ENCODE results near the gene SETD1A.
"Not testable (repeated sequence)": the region's sequence is repeated elsewhere in the genome, so short reads cannot be mapped to it uniquely, and the experiment has no call there.

Gene SETD1A

DNA sequence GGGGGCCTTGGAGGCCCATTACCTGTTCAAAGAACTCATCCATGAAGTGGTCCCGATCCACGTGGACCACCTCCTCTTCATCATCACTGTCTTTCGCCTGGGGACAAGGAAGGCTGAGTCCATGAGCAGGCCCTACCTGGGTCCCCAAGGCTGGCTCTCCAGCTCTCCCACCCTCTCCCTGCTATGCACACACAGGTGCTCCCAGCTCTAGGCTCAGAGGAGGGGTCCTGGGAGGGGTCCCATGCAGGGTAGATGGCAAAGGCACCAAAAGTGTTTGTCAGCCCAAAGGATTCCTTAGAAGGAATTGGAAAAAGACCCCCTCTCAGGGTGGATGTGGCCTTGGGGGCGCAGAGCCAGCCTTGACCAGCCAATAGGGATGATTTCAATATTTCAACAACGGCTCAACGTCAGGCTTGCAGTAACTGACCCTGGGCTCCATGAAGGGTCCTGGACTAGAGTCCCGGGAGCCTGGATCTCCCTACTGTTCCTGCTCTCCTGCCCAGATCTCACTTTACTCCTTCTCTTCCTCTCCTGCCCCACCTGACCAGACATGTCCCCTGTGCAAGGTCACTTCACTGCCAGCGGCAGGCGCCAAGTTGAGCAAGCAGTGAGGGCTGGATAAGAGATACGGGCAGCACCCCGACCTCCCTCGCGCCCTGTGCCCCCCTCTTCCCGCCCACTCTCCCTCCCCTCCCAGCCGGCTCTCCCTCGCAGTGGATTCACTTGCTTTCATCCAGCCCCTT lies 44.1 kb downstream of the SETD1A start:
- FAIRE-seq: no peak

DNA sequence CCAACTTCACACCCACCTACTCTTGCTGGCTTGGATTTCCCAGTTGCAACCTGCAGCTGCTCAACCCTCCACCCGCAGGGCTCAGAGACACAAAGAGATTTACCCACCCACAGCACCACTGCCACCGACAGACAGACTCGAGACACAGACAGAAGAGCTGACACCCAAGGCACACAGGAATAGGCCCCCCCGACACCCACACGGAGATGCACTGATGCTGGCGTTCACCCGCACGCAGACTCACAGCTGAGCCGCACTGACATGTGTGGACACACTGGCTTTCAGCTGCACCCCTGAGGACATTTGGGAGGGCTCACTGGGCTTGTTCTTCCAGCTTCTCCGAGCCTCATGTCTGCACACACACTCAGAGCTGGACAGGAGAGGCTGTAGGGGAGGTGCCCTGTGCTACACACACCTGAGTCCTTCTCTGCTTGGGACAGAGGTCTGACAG lies 44.7 kb downstream of the SETD1A start:
- FAIRE-seq: no peak

- no peak for FAIRE-seq
These were observed 45.3 kb downstream of the SETD1A start for GRCh38 chr16:31002862-31003341.

GRCh38 chr16:31003744-31004143 lies 46.2 kb downstream of the SETD1A start:
- FAIRE-seq: no peak

DNA sequence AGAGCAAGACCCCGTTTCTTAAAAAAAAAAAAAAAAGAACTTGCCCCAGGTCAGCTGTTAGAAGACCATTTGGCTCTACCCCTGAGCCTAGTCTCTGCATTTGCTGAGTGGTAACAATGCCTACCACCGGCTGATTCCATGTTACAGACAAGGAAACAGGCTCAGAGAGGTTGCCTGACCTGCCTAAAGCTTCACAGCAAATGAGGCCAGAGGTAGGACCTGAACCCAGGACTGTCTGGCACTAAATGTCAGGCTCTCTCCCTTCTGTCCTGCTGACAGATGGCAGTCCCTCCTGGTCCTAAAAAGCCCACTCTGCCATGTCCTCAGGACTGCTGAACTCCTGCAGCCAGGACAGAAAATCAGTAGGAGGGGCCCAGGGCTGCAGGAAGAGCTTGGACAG lies 47.1 kb downstream of the SETD1A start:
- no peak for FAIRE-seq

DNA sequence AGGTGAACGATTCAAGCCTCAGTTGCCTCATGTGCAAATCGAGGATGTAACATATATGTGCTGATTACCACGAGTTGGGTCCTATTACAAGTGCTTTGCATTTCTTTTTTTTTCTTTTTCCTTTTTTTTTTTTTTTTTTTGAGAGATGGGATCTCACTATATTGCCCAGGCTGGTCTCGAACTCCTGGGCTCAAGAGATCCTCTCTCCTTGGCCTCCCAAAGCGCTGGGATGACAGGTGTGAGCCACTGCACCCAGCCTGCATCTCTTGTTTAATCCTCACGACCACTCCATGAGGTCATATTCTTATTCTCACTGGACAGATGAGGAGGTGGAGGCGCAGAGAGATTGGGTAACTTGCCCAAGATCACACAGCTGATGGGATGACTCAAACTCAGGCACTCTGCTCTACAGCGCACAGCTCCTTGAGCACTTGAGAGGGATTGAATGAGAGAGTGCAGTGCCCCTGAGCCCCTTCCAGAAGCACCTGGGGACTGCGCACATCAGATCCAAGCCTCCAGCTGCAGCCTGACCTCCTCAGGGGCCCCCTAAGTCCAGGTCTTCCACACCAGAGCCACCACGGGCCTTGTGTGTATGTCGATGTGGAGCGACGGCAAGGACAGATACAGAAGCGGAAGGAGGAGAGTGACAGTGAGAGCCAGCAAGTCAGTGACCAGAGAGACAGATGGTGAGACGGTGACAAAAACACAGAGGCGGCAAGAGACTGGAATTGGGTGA lies 48.0 kb downstream of the SETD1A start:
- no peak for FAIRE-seq

GRCh38 chr16:31006086-31006385 lies 48.5 kb downstream of the SETD1A start:
- FAIRE-seq: no peak

DNA sequence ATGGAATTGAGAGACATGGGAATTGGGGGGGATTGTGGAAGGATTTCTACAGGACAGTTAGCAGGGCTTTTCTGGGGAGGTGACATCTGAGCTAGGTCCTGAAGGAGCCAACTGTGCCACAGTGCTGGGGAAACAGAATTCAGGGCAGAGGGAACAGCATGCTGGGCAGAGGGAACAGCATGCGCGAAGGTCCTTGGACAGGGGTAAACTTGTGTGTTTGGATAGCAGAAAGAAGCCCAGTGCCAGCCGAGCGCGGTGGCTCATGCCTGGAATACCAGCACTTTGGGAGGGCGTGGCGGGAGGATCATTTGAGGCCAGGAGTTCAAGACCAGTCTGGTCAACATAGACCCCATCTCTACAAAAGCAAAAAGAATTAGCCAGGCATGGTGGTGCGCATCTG lies 49.0 kb downstream of the SETD1A start:
- FAIRE-seq: no peak

DNA sequence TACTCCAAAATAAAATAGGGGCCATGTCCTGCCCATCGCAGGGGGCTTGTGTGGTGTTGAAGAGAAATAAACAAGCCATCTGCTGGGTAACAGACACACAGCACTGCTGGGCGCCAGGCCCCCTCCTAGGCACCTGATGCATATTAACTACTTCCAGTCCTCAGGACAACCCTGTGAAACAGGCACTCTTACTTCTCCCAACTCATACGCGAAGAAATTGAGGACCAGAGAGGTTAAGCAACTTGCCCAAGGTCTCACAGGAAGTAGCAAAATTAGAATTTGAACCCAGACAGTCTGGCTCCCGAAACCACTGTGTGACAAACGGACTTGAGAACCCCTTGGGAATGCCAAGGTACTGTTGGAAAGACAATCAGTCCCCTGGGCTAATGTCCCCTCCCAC lies 50.1 kb downstream of the SETD1A start:
- no peak for FAIRE-seq

DNA sequence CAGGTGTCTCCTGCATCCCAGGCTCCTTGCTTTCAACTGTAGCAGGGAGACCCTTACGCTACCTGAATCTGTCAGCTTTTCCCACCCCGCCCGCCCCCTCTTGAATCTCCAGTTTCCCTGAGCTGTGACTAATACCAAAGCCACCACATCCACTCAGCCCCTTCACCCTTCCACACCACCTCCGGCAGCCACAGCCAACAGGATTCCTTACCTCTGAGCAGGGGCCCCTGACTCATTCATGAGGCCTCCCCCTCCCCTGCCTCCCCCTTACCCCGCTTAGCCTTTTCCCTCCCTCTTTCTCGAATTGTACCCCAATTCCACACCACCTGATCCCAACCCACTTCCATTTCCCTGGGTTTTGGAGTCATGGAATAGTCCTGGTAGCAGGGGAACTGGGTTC lies 50.6 kb downstream of the SETD1A start:
- FAIRE-seq: no peak

GRCh38 chr16:31008551-31008950 lies 51.0 kb downstream of the SETD1A start:
- no peak for FAIRE-seq

DNA sequence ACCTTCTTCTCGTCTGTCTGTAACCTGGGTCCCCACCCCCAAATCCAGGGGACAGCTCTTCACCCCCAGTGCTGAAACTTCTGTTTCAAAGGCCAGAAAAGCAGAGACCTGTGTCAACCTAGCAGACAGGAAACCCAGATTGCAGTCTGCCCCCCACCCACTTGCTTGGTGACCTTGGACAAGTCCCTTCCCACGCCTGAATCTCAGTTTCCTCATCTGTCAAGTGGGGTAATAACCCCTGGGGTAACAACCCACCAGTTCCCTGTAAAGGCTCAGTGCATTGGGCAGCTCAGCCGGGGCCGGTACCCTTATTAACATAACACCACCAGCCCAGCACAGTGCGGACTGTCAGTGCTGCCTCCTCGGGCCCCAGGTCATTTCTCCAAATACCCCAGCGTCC lies 51.6 kb downstream of the SETD1A start:
- no peak for FAIRE-seq

DNA sequence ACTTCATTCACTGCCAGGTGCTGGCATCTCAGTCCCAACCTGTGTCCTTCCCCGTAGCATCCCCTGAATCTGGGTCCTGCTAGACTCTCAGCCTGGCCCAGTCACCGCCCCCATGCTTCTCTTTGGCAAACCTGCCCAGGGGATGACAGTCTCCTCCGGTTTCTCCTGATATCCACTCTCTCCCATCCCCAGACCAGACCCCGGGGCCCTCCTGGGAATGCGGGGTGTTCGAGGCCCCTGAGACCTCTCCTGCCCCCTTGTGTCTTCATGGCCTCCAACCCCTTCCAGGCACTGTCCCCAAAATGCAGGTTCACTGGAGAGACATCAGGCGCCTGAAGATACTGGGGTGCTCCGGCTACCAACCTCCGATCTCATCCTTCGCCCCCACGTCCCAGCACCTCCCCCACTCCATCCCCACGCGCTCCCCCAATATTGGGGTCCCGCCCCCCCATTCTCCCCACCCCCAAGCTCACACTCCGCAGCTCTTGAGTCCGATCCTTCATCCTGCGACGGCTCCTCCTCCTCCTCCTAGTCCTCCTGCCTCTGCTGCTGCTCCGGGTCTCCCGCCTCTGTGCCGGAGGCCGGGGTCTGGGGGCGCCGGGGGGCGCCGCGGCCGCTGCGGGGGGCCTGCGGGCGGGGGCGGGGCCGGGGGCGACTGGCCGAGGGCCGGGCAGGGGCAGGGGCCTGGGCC lies 52.5 kb downstream of the SETD1A start:
- FAIRE-seq: no peak

- no peak for FAIRE-seq
These were observed 53.2 kb downstream of the SETD1A start, which contains the start of gene STX1B for GRCh38 chr16:31010585-31011325. Gene STX1B, minus strand, starts transcription at chr16:31010638. Its CDS starts 242 bp downstream, at chr16:31010396.

GRCh38 chr16:31011815-31012214 lies 54.3 kb downstream of the SETD1A start:
- not testable (repeated sequence) for FAIRE-seq

DNA sequence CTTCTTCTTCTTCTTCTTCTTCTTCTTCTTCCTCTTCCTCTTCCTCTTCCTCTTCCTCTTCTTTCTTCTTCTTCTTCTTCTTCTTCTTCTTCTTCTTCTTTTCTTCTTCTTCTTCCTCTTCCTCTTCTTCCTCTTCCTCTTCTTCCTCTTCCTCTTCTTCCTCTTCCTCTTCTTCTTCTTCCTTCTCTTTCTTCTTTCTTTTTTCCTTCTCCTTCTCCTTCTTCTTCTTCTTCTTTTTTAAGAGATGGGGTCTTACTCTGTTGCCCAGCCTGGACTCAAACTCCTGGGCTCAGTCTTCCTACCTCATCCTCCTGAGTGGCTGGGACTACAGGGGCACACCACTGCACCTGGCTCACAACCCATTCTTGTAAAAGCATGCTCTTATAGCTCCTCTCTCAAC lies 55.7 kb downstream of the SETD1A start:
- not testable (repeated sequence) for FAIRE-seq

DNA sequence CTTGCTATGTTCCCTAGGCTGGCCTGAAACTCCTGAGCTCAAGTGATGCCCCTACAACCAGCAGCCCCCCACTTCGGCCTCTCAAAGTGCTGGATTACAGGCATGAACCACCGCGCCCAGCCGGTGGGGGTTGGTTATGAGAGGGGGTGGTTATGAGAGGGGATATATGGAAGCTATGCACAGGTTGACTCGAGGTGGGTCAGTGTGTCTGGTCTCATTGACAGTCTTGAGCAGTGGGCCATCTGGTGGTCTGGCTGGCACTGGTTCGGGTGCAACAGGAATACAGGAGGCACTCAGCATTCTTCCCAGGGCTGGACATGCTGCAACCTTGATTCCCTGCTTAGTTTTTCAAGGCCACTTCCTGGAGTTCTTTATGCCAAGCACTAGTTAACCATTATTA lies 58.5 kb downstream of the SETD1A start:
- no peak for FAIRE-seq

GRCh38 chr16:31017756-31018155 lies 60.2 kb downstream of the SETD1A start:
- not testable (repeated sequence) for FAIRE-seq

DNA sequence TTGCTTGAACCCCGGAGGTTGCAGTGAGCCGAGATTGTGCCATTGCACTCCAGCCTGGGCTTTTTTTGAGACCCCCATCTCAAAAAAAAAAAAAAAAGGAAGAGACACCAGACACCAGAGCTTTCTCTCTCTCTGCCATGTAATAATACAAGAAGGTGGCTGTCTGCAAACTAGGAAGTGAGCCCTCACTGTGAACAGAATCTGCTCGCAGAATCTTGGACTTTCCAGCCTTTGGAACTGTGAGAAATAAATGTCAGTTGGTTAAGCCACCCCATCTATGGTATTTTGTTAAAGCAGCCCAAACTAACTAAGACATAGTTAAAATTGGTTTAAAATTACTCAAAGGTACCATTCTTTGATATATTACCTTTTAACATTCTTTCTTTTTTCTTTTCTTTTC lies 63.0 kb downstream of the SETD1A start:
- FAIRE-seq: no peak

DNA sequence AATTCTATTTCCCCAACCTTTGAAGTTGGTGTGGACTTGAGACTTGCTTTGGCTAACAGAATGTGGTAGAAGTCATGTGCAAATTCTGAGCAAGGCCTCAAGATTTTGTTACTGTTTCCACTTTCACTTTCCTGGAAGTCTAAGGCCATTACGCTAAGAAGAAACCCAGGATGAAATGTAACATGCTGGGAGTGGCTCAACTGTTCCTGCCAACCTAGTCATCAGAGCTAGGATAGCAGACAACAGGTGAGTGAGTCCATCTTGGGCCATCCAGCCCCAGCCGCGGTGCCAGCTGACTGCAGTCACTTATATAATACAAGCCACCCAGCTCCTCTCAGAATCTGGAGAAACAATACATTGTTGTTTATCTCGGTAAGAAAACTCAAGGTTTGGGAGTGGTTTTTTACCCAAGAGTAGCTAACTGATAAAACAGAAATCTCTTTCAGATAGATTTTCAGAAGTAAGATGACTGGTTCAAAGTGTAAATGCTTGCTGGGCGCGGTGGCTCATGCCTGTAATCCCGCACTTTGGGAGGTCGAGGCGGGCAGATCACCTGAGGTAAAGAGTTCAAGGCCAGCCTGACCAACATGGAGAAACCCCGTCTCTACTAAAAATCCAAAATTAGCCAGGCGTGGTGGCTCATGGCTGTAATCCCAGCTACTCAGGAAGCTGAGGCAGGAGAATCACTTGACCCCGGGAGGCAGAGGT lies 65.1 kb downstream of the SETD1A start:
- FAIRE-seq: no peak

DNA sequence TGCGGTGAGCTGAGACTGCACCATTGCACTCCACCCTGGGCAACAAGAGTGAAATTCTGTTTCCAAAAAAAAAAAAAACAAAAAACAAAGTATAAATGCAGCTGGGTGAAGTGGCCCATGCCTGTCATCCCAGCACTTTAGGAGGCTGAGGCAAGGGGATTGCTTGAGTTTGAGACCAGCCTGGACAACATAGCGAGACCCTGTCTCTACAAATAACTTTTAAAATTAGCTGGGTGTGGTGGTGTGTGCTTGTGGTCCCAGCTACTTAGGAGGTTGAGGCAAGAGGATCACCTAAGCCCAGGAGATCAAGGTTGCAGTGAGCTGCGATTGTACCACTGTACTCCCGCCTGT lies 65.7 kb downstream of the SETD1A start:
- no peak for FAIRE-seq

GRCh38 chr16:31023627-31024226 lies 66.2 kb downstream of the SETD1A start:
- FAIRE-seq: no peak

All from endometrium (tissue), 2 donors.